ENCODE data around the gene INSYN2B. TPM values are rescaled to one million over a fixed set of nuclear protein-coding genes. Genes with fewer than 3 reads are reported as not detected.

Gene INSYN2B
- total and polyA plus RNA-seq, 2 of the 8 experiments (the other 6 are each of a cell fraction or from before 2014, with no cell fraction given), result not detected

DNA sequence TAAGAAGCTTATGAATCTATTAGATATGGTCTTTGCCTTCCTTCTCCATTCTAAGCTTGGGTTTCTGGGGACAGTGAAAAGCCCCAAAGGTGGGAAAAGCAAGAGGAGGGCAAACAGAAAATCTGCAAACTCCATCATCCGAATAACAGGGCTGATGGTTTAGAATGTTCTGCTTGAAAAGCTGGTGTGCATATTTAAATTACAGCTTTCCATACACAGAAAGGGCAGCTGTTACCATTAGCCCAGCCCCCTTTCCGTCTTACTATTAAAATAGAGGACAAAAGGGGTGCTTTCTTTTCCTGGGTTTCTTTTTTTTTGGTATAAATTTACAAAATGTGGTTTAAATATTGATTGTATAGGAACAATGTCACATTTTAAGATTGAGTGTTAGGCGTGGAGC lies 22.0 kb downstream of the INSYN2B start:
- H3K56ac ChIP-seq (replicated peaks; ENCODE audit: insufficient read length, low read depth, low read length), result no peak overlapping the region
- H3K79me1 ChIP-seq (ENCODE audit: low read depth, low read length), result no peaks in the 10 kb centered on the region
- no peaks in the 10 kb centered on the region for H3K4me1 ChIP-seq (replicated peaks in 1 of 4; ENCODE audit: control insufficient read depth in 3 of 4, insufficient read depth in 4 of 4, low read length in 3 of 4)
- H3K14ac ChIP-seq (ENCODE audit: insufficient read length), result no peak overlapping the region
- H3K9me3 ChIP-seq (ENCODE audit: insufficient read depth in 2 of 2, low read depth in 1 of 2, low read length in 1 of 2), result no peaks in the 10 kb centered on the region
- H3K23ac ChIP-seq (ENCODE audit: insufficient read length), result no peak overlapping the region
- H2BK12ac ChIP-seq (ENCODE audit: low read depth, low read length), result no peak overlapping the region
- H3K4me3 ChIP-seq (ENCODE audit: extremely low read depth in 1 of 4, insufficient read depth in 2 of 4, low read depth in 3 of 4, low read length in 4 of 4), result no peak overlapping the region
- no peaks in the 10 kb centered on the region for H4K20me1 ChIP-seq (replicated peaks in 1 of 2; ENCODE audit: control insufficient read depth in 1 of 2, insufficient read depth in 2 of 2, low read length in 2 of 2)
- H4K5ac ChIP-seq (ENCODE audit: insufficient read length, low read depth, low read length), result no peak overlapping the region
- no peak overlapping the region for H3K18ac ChIP-seq (ENCODE audit: extremely low read depth, low read length)
- 68% methylated on average over 3 of the region's 3 CpGs; no CpG with 5 or more reads in 1 of the 2 experiments for WGBS, 2 experiments (ENCODE audit: extremely low coverage in 1 of 2, insufficient coverage in 1 of 2, insufficient read length in 1 of 2, insufficient replicate concordance in 2 of 2, low coverage in 1 of 2, low lambda C conversion rate in 2 of 2, missing lambda C conversion rate in 1 of 2)
- no peaks in the 10 kb centered on the region for H3K23me2 ChIP-seq (ENCODE audit: low read depth, low read length)
- H2BK5ac ChIP-seq (ENCODE audit: low read depth, low read length), result no peak overlapping the region
- no peak overlapping the region for H3K9ac ChIP-seq (replicated peaks in 1 of 4; ENCODE audit: extremely low read depth in 1 of 4, low read depth in 3 of 4, low read length in 3 of 4)
- CTCF ChIA-PET (ENCODE audit: partially characterized antibody), result interaction anchor here (1.0 to 2.6 kb wide), 3 partner anchors 13 to 22 kb away, joined by 3 to 9 read pairs (median 3); partner anchors contain the start of gene INSYN2B
- H4K91ac ChIP-seq (replicated peaks; ENCODE audit: insufficient read length, low read length), result no peak overlapping the region
- no peak for FAIRE-seq
- no peak for DNase-seq (ENCODE audit: low read depth in 1 of 2, low spot score in 2 of 2)
- H3K36me3 ChIP-seq (ENCODE audit: control insufficient read depth in 2 of 4, insufficient read depth in 4 of 4, low read length in 3 of 4), result no peaks in the 10 kb centered on the region
- no peak overlapping the region for H2AK5ac ChIP-seq (ENCODE audit: low read depth, low read length)
- H3K4ac ChIP-seq (replicated peaks; ENCODE audit: insufficient read length, low read depth, low read length), result no peak overlapping the region
- POLR2A ChIA-PET (ENCODE audit: partially characterized antibody), result no interaction called here
- no peak overlapping the region for H2BK15ac ChIP-seq (ENCODE audit: low read length)
- no peak overlapping the region for H3K27ac ChIP-seq (ENCODE audit: low read depth, low read length)
- no peak overlapping the region for H2AFZ ChIP-seq (ENCODE audit: low read length)
- no peak overlapping the region for H2BK120ac ChIP-seq (replicated peaks; ENCODE audit: low read depth, low read length)
- H3K27me3 ChIP-seq (replicated peaks in 1 of 4; ENCODE audit: control insufficient read depth in 3 of 4, extremely low read depth in 1 of 4, insufficient read depth in 3 of 4, low read length in 3 of 4), result no peaks in the 10 kb centered on the region; a peak in 1 of 7 replicates
- no peak overlapping the region for H2BK20ac ChIP-seq (ENCODE audit: low read length)
- H4K8ac ChIP-seq (ENCODE audit: extremely low read depth, insufficient read depth, low read length), result no peak overlapping the region
- H3K79me2 ChIP-seq (ENCODE audit: control insufficient read depth in 1 of 2, insufficient read depth in 2 of 2, low read length in 2 of 2), result no peaks in the 10 kb centered on the region
- no peak overlapping the region for H3K4me2 ChIP-seq (ENCODE audit: insufficient read depth in 1 of 2, low read depth in 2 of 2, low read length in 2 of 2)
- TF ChIP-seq E2F6 (IDR thresholded peaks at IDR 0.05) (no peak), CTBP2 (IDR thresholded peaks at IDR 0.05; ENCODE audit: borderline replicate concordance, insufficient read depth, insufficient read length, low read length) (no peak), MAFK (IDR thresholded peaks at IDR 0.05; ENCODE audit: low read depth, low read length) (no peak), CHD1 (IDR thresholded peaks at IDR 0.05; ENCODE audit: low read depth, low read length) (no peak), RXRA (IDR thresholded peaks at IDR 0.05; ENCODE audit: insufficient read depth, low read depth, low read length) (no peak), YY1 (IDR thresholded peaks at IDR 0.05; ENCODE audit: low read depth, low read length) (no peak), TAF1 (IDR thresholded peaks at IDR 0.05; ENCODE audit: low read depth, low read length) (no peak), FOSL1 (IDR thresholded peaks at IDR 0.05; ENCODE audit: insufficient read depth, low read depth, low read length) (no peak), RBBP5 (IDR thresholded peaks at IDR 0.05; ENCODE audit: borderline replicate concordance, low read depth, low read length) (no peak), CBX8 (IDR thresholded peaks at IDR 0.05; ENCODE audit: borderline replicate concordance, low read depth, low read length) (no peak)
